ENCODE data around the gene BMP15. TPM values are rescaled to one million over a fixed set of nuclear protein-coding genes. Genes with fewer than 3 reads are reported as not detected.

BMP15 gene
- total and polyA plus RNA-seq, 2 donors (not counting 3 experiments of a cell fraction or from before 2014, with no cell fraction given) = not detected

DNA sequence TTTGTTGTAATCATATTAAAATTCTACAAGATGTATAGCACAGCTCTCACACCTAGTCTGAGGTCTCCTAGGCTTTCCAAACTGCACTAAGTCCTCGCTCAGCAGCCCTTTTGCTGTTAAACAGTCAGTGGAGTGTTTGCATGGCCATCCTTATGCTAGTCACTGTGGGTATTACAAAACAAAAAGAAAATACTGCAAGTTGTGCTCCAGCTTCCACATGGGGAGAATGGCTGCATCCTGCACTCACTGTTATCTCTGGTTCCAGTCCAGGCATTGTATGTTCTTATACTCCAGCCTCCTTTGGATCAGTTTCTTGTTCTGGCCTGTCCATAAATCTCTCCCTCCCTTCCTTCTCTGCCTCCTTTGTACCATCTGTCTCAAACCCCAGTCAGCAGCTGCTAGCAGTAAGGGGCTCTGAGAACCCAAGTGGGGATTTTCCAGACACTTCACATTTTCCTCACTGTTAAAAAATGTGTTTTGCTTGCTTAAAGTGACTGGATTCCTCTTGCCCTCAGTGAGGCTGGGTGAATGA, 38.5 kb upstream of the BMP15 start:
- Histone ChIP-seq H3K9ac (replicated peaks; ENCODE audit: extremely low read depth, insufficient read depth, low read length) (no peak overlapping the region), H3K4me3 (replicated peaks in 1 of 3; ENCODE audit: insufficient read depth in 1 of 3, low read depth in 1 of 3, low read length in 3 of 3) (no peak overlapping the region), H3K4me1 (ENCODE audit: control insufficient read depth, extremely low read depth, insufficient read depth, low read length) (no peaks in the 10 kb centered on the region), H3K27ac (ENCODE audit: insufficient read depth, low read depth, low read length) (no peak overlapping the region), H3K36me3 (ENCODE audit: control insufficient read depth in 2 of 2, extremely low read depth in 1 of 2, insufficient read depth in 2 of 2, low read length in 2 of 2) (no peaks in the 10 kb centered on the region), H3K9me3 (replicated peaks; ENCODE audit: control insufficient read depth, insufficient read depth, low read length) (no peaks in the 10 kb centered on the region), H3K27me3 (ENCODE audit: control insufficient read depth in 2 of 2, insufficient read depth in 2 of 2, low read length in 2 of 2) (peaks cover 2 to 7% of the 10 kb centered on the region in 2 experiments), H2AFZ (ENCODE audit: low read depth, low read length) (no peak overlapping the region), H4K20me1 (replicated peaks; ENCODE audit: control insufficient read depth, extremely low read depth, insufficient read depth, low read length) (no peaks in the 10 kb centered on the region), H3K9me1 (replicated peaks; ENCODE audit: control insufficient read depth, extremely low read depth, insufficient read depth, low read length) (no peaks in the 10 kb centered on the region), H3K79me2 (ENCODE audit: control insufficient read depth, insufficient read depth, low read length) (no peaks in the 10 kb centered on the region), H3K4me2 (ENCODE audit: insufficient read depth, low read length) (no peak overlapping the region)
- intact Hi-C loops (cut with micrococcal nuclease) = no loop called here
- CTCF ChIA-PET = no interaction called here
- dilution Hi-C loops (cut with MboI; ENCODE audit: extremely low pct_ligation_motif_present, low sequenced_read_pairs) = no loop called here
- FAIRE-seq = no peak
- peak; percentile 6 for DNase-seq (ENCODE audit: low read depth, low spot score)
- POLR2A ChIA-PET = no interaction called here
- BruUV-seq (replicated peaks) = no TSS peak
- no peak for TF ChIP-seq POLR2A (IDR thresholded peaks at IDR 0.05; ENCODE audit: low read depth, low read length)
- TF ChIP-seq GATA2 (IDR thresholded peaks at IDR 0.05; ENCODE audit: insufficient read depth, insufficient read length, low read depth, low read length) = no peak
- TF ChIP-seq MAX (IDR thresholded peaks at IDR 0.05; ENCODE audit: insufficient read depth, insufficient read length) = no peak
- TF ChIP-seq JUN (IDR thresholded peaks at IDR 0.05; ENCODE audit: borderline replicate concordance, insufficient read depth, insufficient read length, low read depth) = no peak
- no peak for TF ChIP-seq CTCF (IDR thresholded peaks at IDR 0.05; ENCODE audit: extremely low read depth in 1 of 2, insufficient read depth in 1 of 2, low read depth in 1 of 2, low read length in 2 of 2)
- no peak for TF ChIP-seq MYC (IDR thresholded peaks at IDR 0.05; ENCODE audit: low read depth, low read length)
- no peak for TF ChIP-seq POLR2AphosphoS5 (IDR thresholded peaks at IDR 0.05; ENCODE audit: insufficient read depth, low read depth, low read length)
- no peak for TF ChIP-seq EZH2 (IDR thresholded peaks at IDR 0.05; ENCODE audit: borderline replicate concordance, low read depth, low read length, severe bottlenecking)
- no peak for TF ChIP-seq FOS (IDR thresholded peaks at IDR 0.05; ENCODE audit: borderline replicate concordance, insufficient read depth, low read length)
